Psoas muscle (tissue), 8 donors: ENCODE data around the gene C14orf119. TPM values are rescaled to one million over a fixed set of nuclear protein-coding genes. Genes with fewer than 3 reads are reported as not detected.

Experiments used
- ATAC-seq, 4 donors: fragments of 200-7000 bp; cut with Tn5 transposase; one replicate each; pipeline ENCODE4 v1.9.1; 2020; ENCODE audit warnings: moderate library complexity in 3 of 4, mild to moderate bottlenecking in 2 of 4
- DNase-seq, 2 donors: peaks; one replicate each; pipeline ENCODE4 v3.0.0-alpha.2; 2020
- H3K27ac ChIP-seq: fragments of 200-600 bp; one replicate; pipeline ENCODE4 v1.8.0; 2022
- H3K27me3 ChIP-seq, 3 donors: fragments of 200-600 bp in 1 of 3; one replicate each; pipeline versions ENCODE4 v1.6.1 to v1.8.0; 2013 to 2022; ENCODE audit warnings: low read length in 2 of 3, mild to moderate bottlenecking in 2 of 3, moderate library complexity in 1 of 3; ENCODE audit not compliant: insufficient read depth in 3 of 3
- H3K36me3 ChIP-seq, 2 donors: fragments of 200-600 bp in 1 of 2; one replicate each; pipeline versions ENCODE4 v1.6.1 to v1.8.0; 2013 to 2022; ENCODE audit warnings: low read depth in 1 of 2, mild to moderate bottlenecking in 1 of 2, moderate library complexity in 1 of 2; ENCODE audit not compliant: insufficient read depth in 1 of 2
- H3K4me1 ChIP-seq: fragments of 200-600 bp; one replicate; pipeline ENCODE4 v1.8.0; 2022
- H3K4me3 ChIP-seq: fragments of 200-600 bp; one replicate; pipeline ENCODE4 v1.8.0; 2022; ENCODE audit warnings: mild to moderate bottlenecking
- H3K9me3 ChIP-seq: fragments of 200-600 bp; one replicate; pipeline ENCODE4 v1.8.0; 2022
- WGBS, 3 donors: extraction: QIAGEN DNeasy Blood & Tissue Kit; methylation state at CpG; one replicate each; pipeline versions ENCODE4 v1.1.6 to v1.1.7; 2013; 5-methylcytosine and 5-hydroxymethylcytosine counted together
- intact Hi-C, 2 donors: fragments of 100-400 bp; cut with DNase I; formaldehyde crosslinking; loops; one replicate each; pipeline versions ENCODE4 v1.11.0 to v1.14.2; 2022
- polyA plus RNA-seq, 3 donors: library from polyadenylated mRNA; stranded (reverse); fragments of 200-250 nt; gene quantifications; one replicate each; pipeline ENCODE4 v1.2.3, GENCODE V29; 2013
- total RNA-seq, 4 donors: library from RNA; stranded (reverse); fragmentation: NEBNext Ultra II Directional in 2 of 4; extraction: Animal tissue kit (Norgen Biotek cat#: 25700) in 2 of 4; gene quantifications; one replicate each; pipeline versions ENCODE4 v1.2.1 to v1.2.4, GENCODE V29; 2021 to 2023
- TF ChIP-seq, protein P1 (sequence below): fragments of 200-600 bp; IDR thresholded peaks from one replicate; pipeline ENCODE4 v1.8.0; 2022; ENCODE audit warnings: antibody characterized with exemption
- donor health status: healthy with polysubstance abuse.
- donor health status: DM: no; HTN: no; CAD: no; lungs with moderate emphysema.
- donor health status: Bipolar disorder and iron deficiency.
- donor health status: healthy.
- donor health status: DM: yes; HTN: yes; CAD: no.
- donor health status: DM: no; HTN: no; CAD: no.
- donor health status: DM: no; HTN: no; CAD: no.
- donor health status: DM: yes; HTN: yes; CAD: no.

C14orf119 gene
- total and polyA plus RNA-seq, 7 donors = 23.2 to 65.3 (median 28.8) TPM

DNA sequence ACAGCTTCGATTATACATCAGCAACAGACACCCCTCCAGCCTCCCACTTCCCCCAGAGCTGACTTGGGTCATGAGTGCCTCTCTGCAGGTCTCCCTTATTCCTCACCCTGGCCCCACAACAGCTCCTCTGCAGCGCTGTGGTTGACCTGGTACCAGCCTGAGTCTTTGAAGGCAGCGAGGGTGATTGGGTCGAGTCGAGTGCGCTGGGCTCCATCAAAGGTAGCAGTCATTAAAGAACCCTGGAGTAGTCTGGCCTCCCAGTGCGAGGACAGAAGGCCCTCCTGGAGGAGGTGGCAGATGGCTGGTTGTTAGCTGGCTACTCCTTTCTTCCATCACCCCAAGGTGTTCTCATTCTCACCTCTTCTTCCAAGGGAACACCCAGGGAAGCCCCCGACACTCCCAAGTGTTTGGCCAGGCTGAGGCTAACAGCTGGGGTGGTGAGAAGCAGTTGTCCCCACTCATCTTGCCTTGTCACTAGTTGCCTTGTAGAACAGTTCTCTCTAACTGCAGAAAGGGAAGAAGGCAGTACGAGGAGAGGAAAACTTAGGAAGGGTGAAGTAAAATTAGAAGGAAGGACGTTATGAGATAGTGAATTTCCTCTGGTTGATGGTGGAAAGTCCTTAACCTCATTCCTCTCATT is 6.8 kb downstream of the C14orf119 start:
- no peak overlapping the region for H3K27ac ChIP-seq
- peaks cover 6% of the 10 kb centered on the region for H3K4me1 ChIP-seq
- no peak for ATAC-seq
- H3K27me3 ChIP-seq = no peaks in the 10 kb centered on the region
- H3K9me3 ChIP-seq = no peaks in the 10 kb centered on the region
- H3K4me3 ChIP-seq = no peak overlapping the region
- intact Hi-C loops = no loop called here
- WGBS, 3 donors = 36 to 43% (median 43%) methylated on average over 10 of the region's 10 CpGs
- no peak for DNase-seq
- TF ChIP-seq, protein P1, sequence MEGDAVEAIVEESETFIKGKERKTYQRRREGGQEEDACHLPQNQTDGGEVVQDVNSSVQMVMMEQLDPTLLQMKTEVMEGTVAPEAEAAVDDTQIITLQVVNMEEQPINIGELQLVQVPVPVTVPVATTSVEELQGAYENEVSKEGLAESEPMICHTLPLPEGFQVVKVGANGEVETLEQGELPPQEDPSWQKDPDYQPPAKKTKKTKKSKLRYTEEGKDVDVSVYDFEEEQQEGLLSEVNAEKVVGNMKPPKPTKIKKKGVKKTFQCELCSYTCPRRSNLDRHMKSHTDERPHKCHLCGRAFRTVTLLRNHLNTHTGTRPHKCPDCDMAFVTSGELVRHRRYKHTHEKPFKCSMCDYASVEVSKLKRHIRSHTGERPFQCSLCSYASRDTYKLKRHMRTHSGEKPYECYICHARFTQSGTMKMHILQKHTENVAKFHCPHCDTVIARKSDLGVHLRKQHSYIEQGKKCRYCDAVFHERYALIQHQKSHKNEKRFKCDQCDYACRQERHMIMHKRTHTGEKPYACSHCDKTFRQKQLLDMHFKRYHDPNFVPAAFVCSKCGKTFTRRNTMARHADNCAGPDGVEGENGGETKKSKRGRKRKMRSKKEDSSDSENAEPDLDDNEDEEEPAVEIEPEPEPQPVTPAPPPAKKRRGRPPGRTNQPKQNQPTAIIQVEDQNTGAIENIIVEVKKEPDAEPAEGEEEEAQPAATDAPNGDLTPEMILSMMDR = no peak
- H3K36me3 ChIP-seq = peaks cover 0 to 22% of the 10 kb centered on the region in 2 donors

DNA sequence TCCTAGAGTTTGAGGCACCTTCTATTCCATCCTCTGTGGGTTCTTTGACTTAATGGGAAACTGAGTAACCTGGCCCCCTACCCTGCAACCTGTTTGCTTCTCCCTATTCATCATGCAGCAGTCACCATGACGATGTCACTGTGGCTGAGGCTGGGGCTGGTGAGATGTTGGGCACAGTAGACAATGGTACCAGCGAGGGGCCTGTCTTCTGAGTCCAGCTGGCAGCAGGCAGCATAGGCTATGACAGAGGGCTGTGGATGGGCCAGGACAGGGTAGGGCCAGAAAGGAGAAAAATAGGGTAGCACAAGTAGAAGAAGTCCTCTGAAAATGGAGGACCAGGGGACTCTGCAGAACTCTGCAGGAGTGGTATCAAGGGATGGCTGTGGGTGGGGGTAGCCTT is 7.5 kb downstream of the C14orf119 start:
- H3K27ac ChIP-seq = no peak overlapping the region
- no peaks in the 10 kb centered on the region for H3K9me3 ChIP-seq
- ATAC-seq = no peak
- H3K27me3 ChIP-seq = no peaks in the 10 kb centered on the region
- H3K4me3 ChIP-seq = no peak overlapping the region
- H3K36me3 ChIP-seq = peaks cover 0 to 16% of the 10 kb centered on the region in 2 donors
- intact Hi-C loops = no loop called here
- DNase-seq = no peak
- 63 to 89% (median 70%) methylated on average over 2 of the region's 2 CpGs for WGBS, 3 donors
- TF ChIP-seq, protein P1 = no peak
- no peaks in the 10 kb centered on the region for H3K4me1 ChIP-seq

DNA sequence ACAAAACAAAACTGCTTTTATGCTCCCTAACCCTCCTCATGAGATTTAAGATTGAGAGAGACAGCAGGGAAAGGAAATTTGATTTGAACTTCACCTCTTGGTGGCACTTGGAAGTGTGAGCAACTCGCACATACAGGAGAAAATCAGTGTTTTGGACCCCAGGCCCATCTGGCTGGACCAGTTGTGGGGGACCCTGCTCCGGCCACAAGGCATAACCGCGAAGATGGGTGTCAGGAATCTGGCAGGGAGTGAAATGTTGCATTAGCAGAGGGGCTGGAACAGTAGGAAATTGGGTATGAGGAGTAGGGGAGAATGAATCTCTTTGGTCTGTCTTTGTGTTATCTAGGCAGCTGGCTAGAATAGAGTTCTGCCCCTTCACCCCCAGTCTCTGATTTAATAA is 8.3 kb downstream of the C14orf119 start:
- TF ChIP-seq, protein P1 = no peak
- H3K9me3 ChIP-seq = no peaks in the 10 kb centered on the region

DNA sequence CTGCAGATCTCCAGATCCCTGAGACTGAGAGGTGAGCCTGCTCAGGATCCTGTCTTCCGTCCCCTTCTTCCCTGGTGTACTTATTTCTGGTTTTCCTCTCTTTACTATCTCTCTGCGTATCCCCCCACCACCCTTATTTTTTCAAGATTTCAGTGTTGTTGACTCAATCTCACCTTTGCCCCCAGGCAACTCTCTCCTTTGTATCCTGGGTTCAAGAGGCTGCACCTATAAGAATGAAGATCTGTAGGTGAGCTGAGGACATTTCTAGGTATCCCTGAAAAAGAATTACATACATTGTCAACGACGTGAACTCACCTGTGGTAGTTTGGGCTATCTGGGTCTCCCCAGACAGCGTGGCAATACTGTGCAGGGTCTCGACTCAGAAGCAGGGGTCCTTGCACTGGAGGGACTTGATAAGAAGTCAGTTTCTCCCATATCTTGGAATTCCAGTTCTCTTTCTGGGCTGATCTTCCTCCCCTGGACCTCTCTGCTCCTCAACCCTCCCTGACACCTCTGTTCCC is 8.8 kb downstream of the C14orf119 start:
- TF ChIP-seq, protein P1 = no peak
- H3K9me3 ChIP-seq = no peaks in the 10 kb centered on the region
- H3K27me3 ChIP-seq = no peaks in the 10 kb centered on the region
- intact Hi-C loops = no loop called here
- 86 to 87% (median 87%) methylated on average over 6 of the region's 6 CpGs for WGBS, 3 donors
- H3K4me1 ChIP-seq = no peaks in the 10 kb centered on the region
- H3K4me3 ChIP-seq = no peak overlapping the region
- H3K27ac ChIP-seq = no peak overlapping the region
- ATAC-seq = no peak
- DNase-seq = no peak
- peaks cover 0 to 3% of the 10 kb centered on the region in 2 donors for H3K36me3 ChIP-seq

More for the DNA sequence above, 8.3 kb downstream of the C14orf119 start:
- Histone ChIP-seq H3K36me3 (peaks cover 0 to 8% of the 10 kb centered on the region in 2 donors), H3K27me3 (no peaks in the 10 kb centered on the region), H3K27ac (no peak overlapping the region), H3K4me1 (no peaks in the 10 kb centered on the region), H3K4me3 (no peak overlapping the region)
- WGBS, 3 donors = 86 to 90% (median 87%) methylated on average over 4 of the region's 4 CpGs
- intact Hi-C loops = no loop called here
- ATAC-seq (no peak), DNase-seq (no peak)
